Right renal cortex interstitium (tissue), 3 donors: Measurements from ENCODE around the gene PACSIN1. TPM values are rescaled to one million over a fixed set of nuclear protein-coding genes. Genes with fewer than 3 reads are reported as not detected.

Source experiments
- DNase-seq, 3 donors: peaks; one replicate each; pipeline ENCODE4 v3.0.0-alpha.2; 2013; ENCODE audit warnings: low read depth in 3 of 3, low spot score in 2 of 3
- polyA plus RNA-seq, 3 donors: library from polyadenylated mRNA; unstranded; fragments of 120-200 nt; gene quantifications; one replicate each; pipeline ENCODE4 v1.2.1, GENCODE V29; 2013; ENCODE audit not compliant: insufficient read length in 3 of 3

The PACSIN1 gene
- polyA plus RNA-seq, 3 donors, result 0.72 to 0.79 (median 0.75) TPM

DNA sequence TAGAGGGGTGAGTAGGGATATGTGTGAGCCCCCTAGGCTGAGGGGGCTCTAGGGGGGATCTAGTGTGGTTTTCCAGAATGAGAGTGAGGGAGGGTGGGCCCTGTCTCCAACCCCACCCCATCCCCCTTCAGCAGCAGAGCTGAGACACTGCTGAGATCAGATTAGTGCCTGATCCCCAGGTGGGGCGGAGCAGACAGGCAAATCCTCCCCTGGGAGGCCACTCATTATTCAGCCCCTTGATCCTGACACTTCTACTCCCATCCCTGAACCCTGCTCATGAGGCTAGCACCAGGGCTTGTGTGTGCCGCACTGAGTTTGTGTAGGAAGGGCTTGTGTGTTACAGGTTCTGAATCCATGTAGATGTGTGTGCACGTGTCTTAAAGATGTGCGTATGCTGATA lies 47.8 kb downstream of the PACSIN1 start:
- no peak for DNase-seq

GRCh38 chr6:34514112-34514511 lies 48.2 kb downstream of the PACSIN1 start:
- DNase-seq, result no peak

DNA sequence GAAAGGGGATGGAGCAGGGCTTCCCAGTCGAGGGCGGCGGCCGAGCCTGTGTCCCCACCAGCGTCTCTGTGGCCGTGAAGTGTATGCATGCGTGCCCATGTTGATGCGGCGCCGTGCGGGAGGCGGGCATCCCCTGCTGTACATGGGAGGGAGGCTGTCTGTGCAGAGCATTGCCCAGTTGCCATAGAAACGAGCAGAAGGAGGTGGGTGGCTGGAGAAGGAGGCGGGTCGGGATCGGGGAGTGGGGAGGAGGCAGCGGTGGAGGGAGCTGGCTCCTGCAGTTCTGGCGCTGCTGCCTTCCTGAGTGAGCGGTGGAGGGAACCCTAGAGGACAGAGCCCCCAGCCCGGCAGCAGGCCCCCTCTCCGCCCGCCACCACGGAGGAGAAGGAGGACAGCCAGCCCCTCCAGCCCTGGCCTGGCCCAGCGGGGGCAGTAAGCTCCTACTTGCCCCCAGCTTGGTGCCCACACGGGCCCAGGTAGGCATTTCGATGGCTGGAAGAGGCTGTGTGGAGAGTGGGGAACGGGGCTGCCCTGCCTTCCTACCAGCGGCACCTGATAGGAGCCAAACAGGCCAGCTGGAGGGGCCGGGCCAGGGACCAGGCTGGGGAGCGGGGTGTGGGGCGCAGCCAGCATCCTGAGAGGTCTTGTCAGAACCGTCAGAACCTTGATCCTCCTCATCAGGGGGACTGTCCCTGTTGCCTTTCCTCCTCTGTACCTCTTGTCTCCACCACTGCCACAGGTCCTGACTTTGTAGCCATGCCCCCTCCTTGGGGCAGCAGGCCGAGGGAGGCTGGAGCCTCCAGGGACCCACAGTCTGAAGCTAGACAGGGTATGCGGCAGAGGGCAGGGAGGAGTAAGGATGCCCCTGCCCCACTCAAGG lies 49.0 kb downstream of the PACSIN1 start:
- DNase-seq, result no peak

- no peak for DNase-seq
Observed at GRCh38 chr6:34515473-34516387, 49.9 kb downstream of the PACSIN1 start.

- DNase-seq, result no peak
Observed at GRCh38 chr6:34516391-34517324, 50.8 kb downstream of the PACSIN1 start.

- DNase-seq, result no peak
Observed at GRCh38 chr6:34517461-34517881, 51.6 kb downstream of the PACSIN1 start.

- no peak for DNase-seq
Observed at GRCh38 chr6:34517966-34518365, 52.1 kb downstream of the PACSIN1 start.

DNA sequence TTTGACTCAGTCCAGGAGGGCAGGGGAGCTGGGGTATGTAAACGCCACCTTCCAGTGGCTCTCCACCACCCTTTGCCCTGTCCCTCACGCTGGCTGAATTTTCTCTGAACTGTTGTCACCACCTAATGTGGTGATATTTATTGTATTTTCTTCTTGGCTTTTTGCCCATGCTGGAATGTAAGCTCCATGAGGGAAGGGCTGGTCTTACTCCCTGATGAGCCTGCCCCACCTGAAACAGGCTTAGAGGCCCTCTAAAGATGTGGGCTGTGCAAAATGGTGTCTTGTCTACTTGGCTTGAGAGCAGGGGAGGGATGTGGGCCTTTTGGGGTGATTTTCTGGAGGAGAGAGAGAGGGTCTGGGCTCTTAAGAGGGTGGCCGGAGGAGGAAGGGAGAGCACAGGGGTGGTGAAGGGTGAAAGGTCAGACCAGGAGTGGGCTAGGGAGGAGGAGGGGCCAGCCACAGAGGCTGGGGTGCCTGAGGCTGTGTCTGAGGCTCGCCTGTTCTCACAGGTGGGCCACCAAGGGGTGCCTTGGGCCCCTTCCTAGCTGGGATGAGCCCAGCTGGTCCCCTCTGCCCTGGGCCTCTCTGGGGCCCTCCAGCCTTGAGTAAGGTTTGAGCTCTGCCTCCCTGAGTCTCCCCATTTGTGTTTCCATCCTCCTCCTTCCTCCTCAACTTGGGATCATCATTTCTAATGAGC lies 52.9 kb downstream of the PACSIN1 start:
- DNase-seq, result no peak

DNA sequence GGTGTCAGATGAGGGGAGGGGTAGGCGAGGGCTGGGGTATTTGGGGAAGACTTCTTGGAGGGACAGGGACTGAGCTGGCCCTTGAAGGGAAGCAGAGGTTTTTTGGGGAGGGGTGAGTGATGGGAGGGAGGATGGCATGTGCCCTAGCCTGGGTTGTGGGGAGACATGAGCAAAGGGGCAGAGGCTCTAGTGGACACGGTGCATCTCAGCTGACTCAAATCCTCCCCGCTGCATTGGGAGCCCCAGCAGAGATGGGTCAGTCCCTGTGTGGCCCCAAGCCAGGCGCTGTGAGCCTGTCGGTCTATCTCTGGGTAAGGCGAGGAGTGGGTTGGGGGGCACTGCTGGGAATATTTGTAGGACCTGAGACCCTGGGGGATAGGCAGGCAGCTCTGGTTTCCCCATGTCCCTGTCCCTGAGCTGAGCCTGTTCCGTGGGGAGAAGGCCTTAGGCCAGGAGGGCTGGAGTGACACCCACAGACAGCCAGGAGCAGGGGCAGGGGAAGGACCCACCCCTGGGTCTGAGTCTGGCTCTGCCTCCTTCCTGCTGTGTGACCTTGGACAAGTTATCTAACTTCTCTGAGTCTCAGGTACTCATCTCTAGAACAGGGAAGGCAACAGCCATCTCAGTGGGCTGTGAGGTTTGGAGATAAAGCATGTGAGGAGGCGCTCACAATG lies 54.2 kb downstream of the PACSIN1 start:
- DNase-seq, result no peak

DNA sequence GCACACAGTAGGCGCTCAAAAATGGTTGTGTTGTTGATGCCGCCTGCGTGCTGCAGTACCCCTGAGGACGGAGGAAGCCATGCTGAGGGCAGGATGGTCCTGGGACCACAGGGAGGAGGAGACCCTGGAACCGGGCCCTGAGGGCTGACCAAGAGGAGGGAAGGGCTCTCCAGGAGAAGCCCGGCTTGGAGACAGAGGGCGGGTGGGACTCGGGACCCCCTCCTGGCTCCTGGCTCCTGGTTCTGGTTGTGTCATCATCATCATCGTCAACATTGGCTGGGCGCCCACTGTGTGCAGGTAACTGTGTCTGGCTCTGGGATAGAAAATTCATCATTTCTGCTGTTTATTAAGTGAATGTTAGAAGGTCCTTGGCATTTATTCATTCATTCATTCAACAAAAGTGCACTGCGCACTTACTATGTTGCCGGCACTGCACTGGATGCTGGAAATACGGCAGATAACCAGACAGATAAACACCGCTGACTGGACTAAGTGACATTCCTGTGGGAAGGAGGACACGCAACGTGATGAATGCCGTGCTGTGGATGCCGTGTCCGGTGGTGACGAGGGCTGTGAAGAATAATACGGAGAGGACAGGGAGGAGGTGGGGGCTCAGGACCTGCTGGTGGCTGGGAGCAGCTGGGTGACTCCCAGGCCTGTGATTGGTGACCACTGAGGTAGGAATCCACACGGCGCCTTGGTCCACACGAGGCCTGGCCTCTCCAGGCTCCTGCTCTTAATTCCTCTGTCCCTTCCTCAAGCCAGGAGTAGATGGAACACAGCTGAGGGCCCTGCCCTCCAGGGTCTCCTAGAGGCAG lies 55.0 kb downstream of the PACSIN1 start:
- DNase-seq, result no peak

DNA sequence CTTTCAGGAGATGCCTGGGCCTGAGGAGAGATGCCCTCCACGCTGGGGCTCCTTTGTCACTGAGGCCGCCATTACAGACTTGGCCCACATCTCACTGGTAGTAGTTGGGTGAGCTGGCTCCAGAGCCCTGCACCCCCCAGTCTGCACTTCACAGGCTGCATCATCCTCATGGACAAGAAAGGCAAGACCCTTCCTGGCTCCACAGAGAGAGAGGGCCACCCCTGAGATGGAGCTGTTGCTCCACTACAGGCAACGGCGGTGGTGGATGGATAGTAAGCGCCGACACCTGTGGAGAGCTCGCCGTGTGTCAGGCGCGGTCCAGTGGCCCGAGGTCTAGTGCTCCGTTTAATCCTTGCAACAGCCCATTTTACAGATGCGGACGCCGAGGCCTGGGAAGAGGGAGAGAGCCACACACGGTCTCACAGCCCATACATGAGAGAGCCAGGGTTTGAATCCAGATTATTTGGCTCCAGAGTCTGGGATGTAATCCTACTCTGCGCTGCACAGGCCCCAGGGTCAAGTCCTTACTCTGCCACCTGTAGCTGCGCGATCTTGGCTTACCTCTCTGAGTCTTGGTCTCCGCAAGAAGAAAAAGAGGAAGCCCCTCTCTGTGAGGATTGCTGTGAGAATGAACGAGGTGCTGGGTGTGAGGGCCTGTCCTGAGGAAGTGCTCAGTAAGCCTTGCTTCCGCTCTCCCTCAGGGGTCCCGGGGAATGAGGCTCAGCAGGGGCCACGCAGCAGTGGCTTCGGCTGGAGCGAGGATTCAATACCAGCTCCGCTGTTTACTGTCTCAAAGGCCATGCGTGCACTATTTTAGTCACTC lies 55.8 kb downstream of the PACSIN1 start:
- DNase-seq, result no peak

GRCh38 chr6:34522761-34523160 lies 56.9 kb downstream of the PACSIN1 start:
- DNase-seq, result no peak

- no peak for DNase-seq
Observed at GRCh38 chr6:34523441-34524206, 57.7 kb downstream of the PACSIN1 start.

DNA sequence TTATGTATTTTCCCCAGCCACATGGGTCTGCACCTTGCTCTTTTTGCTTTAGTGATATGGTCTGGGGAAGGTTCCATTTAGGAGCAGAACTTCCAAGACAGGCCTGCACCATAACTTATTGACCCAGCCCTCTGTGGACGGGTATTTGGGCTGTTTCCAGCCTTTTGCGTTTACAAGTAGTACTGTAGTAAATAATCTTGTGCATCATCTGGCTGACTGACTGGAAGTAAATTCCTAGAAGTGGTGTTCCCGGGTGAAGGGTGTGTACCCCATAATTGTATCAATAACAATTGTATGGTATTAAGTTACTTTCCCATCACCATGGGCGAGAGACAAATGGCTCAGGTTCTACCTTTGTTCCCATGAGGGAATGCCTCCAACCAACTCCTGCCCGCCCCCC lies 58.6 kb downstream of the PACSIN1 start:
- DNase-seq, result no peak

GRCh38 chr6:34524971-34525370 lies 59.1 kb downstream of the PACSIN1 start:
- no peak for DNase-seq

DNA sequence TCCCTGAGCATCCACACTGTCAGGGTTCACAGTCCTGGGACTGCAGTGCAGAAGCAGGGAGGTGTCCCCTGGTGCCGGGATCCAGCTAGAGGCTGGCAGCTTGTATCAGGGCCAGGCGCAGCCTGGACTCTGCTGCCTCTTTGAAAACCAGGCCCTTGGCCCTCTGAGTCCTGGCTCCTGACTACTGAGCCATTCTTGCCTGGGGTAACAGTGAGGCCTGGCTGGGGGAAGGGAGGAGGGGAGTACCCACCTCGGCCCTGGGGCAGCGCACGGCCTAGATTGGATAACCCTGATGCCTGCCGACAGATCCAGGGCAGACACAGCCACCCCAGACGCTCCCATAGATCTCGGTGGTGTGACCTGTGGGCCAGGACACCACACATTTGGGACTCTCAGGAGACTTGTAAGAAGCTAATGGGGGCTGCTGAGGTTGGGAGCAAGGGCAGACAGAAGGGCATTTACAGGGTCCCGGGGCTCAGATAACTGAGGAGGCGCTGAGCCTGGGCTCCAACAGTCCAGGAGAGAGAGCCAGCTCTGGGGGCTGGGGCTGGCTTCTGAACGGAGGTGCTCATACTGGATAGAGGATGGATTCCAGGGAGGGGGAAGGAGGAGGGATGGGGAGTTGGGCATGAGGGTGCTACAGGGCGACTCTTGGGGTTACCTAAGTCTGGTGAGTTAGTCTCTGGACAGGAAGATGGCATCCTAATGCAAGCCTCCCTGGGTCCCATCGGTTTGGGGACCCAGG lies 59.7 kb downstream of the PACSIN1 start:
- no peak for DNase-seq
